HG02623 (cell line): ENCODE results near the gene CAMTA1.

ENCODE experiments used
- ATAC-seq: cut with Tn5 transposase; IDR thresholded peaks from one replicate; pipeline ENCODE4 v1.9.1; 2021; ENCODE audit warnings: moderate library complexity; ENCODE audit not compliant: unreplicated experiment

Gene CAMTA1

DNA sequence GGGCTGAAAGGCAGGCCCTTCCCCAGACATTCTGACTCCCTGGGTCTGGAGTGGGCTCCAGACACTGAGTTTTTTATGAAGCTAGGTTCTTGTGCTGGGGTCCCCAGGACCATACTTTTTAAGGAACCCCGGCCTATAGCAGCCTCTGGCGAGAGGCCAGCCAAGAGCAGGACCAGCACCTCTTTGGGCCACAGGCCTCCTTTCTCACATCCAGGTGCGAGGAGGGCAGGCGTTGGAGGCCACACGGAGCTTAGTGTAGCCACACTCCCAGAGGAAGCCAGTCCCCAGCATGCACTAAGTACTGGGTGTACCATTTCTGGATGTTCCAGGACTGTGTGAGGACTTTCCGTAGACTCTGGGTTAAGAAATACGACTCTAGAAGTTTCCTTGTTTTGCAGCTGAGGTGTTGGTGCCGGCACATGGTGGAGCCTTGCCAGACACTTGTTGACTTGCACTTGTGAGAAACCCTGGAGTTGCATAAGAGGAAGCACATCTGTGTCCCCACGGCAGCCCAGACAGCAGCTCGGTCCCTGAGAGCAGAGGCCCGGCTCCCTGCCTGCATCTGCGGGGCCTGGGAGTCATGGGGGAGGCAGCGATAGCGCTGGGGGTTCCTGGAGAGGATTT lies 863.6 kb downstream of the CAMTA1 start:
- ATAC-seq: no peak

GRCh38 chr1:7650801-7651200 lies 865.5 kb downstream of the CAMTA1 start:
- no peak for ATAC-seq

- no peak for ATAC-seq
Measured at GRCh38 chr1:7651203-7651602, 865.9 kb downstream of the CAMTA1 start.

GRCh38 chr1:7652061-7652460 lies 866.8 kb downstream of the CAMTA1 start:
- no peak for ATAC-seq

DNA sequence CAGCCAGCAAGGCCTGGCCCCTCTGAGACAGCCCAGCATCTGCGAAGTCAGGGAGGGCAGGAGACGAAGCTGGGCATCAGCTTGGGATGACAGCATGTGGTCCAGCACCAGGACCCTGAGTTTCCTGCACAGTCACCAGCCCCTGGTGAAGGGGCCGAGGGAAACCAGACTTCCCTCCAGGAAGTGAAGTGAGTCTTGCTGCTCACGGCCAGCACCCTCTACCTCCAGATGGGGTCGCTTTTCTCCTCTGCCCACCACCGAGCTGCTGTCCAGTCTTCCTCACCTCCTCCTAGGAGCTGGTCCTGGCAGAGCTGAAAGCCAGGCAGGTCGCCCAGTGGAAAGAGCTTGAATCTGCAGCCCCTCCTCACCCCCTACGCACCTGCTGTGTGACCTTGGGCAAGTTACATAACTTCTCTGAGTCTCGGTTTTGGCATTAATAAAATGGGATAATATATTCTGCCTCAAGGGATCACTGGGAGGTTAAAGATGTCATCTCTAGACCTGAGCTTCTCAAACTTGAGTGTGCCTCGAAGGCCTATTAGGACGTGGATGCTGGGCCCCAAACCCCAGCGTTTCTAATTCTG lies 867.4 kb downstream of the CAMTA1 start:
- ATAC-seq: no peak

DNA sequence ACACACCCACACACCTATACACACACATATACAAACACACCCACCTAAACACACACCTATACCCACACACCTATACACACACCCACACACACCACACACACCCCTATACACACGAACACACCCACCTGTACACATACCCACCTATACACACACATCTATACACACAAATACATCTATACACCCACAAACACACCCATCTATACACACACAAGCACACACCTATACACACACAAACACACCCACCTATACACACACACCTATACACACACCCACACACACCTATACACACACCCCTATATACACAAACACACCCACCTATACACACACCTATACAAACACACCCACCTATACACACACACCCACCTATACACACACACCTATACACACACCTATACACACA lies 869.5 kb downstream of the CAMTA1 start:
- no peak for ATAC-seq

DNA sequence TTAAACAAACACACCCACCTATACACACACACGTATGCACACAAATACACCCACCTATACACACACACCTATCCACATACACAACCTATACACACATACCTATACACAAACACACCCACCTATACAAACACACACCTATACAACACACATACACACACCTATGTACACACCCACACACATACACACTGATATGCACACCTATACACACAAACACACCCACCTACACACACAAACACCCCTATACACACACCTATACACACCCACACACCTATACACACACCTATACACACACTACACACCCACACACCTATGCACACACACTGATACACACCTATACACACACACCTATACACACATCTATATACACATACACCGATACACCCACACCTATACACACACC lies 870.1 kb downstream of the CAMTA1 start:
- ATAC-seq: no peak

- ATAC-seq: no peak
Measured at GRCh38 chr1:7656557-7657215, 871.4 kb downstream of the CAMTA1 start.

DNA sequence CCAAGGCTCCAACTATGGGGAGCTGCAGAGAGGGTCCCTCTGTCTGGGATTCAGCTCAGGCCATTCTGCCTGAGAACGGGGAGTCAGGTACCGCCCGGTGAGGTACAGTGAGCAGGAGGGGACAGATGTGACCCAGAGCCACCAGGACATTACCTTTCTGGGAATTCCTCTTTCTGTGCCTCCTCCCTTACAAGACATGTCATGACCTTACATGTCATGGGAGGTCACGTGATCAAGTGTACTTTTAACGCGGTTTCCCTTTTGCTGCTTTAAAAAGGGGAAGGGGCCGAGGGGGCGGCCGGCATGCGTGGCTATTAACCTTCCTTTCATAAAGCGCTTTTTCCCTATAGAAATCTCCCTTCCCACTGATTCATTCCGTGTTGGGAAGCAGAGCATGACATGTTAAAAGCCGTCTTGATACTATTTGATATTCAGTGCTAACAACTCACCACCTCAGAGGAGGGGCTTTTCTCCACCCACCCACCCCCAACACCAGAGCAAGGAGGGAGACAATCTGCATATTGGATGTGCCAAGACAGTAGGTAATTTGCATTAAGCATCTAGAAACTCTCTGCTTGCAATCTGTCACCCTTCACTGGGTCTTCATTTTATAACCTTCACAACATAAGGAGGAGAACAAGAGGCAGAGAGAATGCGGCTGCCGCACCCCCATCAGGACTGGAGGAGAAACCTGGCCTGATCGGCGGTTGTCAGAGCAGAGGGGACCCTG lies 872.2 kb downstream of the CAMTA1 start:
- ATAC-seq: no peak

DNA sequence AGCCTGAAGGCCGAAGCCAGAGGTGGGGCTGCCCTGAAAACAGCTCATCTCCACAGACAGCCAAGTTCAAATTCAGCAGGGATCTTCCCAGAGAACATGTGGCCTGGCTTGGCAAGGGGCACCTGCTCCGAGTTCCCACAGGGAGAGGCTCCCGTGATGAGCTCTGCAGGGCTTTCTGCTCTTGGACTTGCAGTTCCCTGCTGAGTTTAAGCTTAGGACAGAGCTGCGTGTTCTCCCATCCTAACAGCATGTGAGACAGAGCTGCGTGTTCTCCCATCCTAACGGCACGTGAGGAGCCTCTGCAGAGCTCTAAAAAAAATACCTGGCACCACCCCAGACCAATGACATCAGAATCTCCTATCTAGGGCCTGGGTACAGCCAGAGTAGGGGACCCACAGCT lies 872.8 kb downstream of the CAMTA1 start:
- ATAC-seq: no peak

DNA sequence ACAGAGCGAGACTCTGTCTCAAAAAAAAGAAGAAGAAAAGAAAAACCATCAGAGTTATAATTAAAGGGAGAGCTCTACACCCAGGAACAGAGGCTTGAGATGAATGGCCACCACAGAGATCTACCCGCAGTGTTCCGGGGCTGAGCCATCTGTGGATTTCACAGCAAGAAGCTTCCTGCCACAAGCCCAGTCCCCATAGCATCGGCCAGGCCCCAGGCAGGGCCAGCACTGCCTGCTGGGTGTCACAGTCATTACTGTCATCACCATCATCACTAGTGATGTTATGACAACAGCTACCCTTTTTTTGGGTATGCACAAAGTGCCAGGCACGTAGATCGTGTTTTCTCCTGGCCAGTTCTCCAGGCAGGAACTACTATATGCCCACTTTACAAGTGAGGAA lies 874.3 kb downstream of the CAMTA1 start:
- no peak for ATAC-seq

GRCh38 chr1:7663451-7664146 lies 878.3 kb downstream of the CAMTA1 start:
- ATAC-seq: no peak

DNA sequence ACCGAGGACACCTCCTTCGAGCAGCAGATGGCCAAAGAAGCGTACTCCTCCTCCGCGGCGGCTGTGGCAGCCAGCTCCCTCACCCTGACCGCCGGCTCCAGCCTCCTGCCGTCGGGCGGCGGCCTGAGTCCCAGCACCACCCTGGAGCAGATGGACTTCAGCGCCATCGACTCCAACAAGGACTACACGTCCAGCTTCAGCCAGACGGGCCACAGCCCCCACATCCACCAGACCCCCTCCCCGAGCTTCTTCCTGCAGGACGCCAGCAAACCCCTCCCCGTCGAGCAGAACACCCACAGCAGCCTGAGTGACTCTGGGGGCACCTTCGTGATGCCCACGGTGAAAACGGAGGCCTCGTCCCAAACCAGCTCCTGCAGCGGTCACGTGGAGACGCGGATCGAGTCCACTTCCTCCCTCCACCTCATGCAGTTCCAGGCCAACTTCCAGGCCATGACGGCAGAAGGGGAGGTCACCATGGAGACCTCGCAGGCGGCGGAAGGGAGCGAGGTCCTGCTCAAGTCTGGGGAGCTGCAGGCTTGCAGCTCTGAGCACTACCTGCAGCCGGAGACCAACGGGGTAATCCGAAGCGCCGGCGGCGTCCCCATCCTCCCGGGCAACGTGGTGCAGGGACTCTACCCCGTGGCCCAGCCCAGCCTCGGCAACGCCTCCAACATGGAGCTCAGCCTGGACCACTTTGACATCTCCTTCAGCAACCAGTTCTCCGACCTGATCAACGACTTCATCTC lies 879.1 kb downstream of the CAMTA1 start:
- ATAC-seq: no peak

DNA sequence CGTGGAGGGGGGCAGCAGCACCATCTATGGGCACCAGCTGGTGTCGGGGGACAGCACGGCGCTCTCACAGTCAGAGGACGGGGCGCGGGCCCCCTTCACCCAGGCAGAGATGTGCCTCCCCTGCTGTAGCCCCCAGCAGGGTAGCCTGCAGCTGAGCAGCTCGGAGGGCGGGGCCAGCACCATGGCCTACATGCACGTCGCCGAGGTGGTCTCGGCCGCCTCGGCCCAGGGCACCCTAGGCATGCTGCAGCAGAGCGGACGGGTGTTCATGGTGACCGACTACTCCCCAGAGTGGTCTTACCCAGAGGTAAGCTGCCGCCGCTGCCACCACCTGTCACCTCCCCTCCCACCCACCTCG lies 879.6 kb downstream of the CAMTA1 start:
- no peak for ATAC-seq

DNA sequence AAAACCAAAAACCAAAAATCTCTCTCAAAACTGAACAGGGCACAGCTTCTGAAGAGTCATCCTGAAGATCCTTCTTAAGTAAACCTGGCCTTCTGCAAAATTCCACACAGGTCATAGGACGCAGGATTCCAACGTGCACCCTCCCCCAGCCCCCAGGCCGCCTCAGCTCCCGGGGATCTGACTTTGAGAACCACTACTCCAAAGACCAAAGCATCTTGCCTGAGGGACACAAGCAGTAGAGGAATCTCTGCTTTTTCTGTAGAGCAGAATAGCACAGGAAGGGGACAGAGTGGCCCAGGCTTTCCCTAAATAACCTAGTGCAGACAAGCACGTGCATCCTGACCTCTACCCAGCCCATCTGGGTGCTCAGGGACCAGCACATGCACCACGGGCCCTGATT lies 881.0 kb downstream of the CAMTA1 start:
- no peak for ATAC-seq

GRCh38 chr1:7667159-7667558 lies 881.9 kb downstream of the CAMTA1 start:
- ATAC-seq: no peak

DNA sequence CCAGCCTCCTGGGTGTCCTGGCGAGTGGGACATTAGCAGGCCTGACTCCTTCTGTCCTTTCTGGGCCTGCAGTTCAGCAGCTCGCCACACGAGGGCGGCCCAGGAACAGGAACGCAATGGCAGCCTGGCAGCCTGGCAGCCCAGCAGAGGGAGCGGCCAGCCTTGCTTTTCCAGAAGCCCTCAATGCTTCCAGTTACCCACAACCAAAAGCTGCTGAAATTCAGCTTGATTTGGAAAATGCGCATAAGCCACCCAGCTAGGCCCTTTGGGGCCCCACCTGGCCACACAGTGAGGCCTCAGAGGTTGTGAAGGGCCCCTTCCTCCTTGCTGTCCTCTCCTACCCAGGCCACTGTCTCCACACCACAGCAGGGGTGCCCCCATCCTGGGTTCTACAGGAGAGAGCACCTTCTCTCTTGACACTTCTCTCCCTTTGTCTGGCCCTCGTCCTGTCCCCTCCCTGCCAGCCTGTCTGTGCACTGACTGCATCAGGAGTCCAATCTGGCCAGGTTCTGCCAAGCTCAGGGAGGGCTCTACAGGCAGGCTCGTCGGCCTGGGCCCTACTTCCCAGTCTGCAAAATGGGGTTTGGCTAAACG lies 882.5 kb downstream of the CAMTA1 start:
- ATAC-seq: no peak

- ATAC-seq: no peak
Measured at GRCh38 chr1:7669559-7670311, 884.5 kb downstream of the CAMTA1 start.

GRCh38 chr1:7670334-7671145 lies 885.3 kb downstream of the CAMTA1 start:
- no peak for ATAC-seq
